ENCODE results near the gene CAPNS1.

Gene CAPNS1

GRCh38 chr19:36139473-36140303 is at the start of gene CAPNS1:
TSS of gene CAPNS1 (plus strand) at chr19:36140066. CDS start at chr19:36141012, 946 bp downstream.
- peaks cover 4% of the 10 kb centered on the region for H3K4me1 ChIP-seq
- peak within 1 kb of the TSS; percentile 98 for H3K4me3 ChIP-seq
- H3K9me3 ChIP-seq = no peaks in the 10 kb centered on the region
- no peaks in the 10 kb centered on the region for H3K27me3 ChIP-seq (ENCODE audit: low read depth)
- peak; percentile 93 to 97 for DNase-seq (ENCODE audit: low spot score in 2 of 2)
- peaks cover 20% of the 10 kb centered on the region for H3K36me3 ChIP-seq (replicated peaks)
- in situ Hi-C loops (cut with MboI; ENCODE audit: low sequenced_read_pairs) = no loop called here

- Histone ChIP-seq H3K4me3 (no peak overlapping the region), H3K27me3 (ENCODE audit: low read depth) (no peaks in the 10 kb centered on the region), H3K9me3 (no peaks in the 10 kb centered on the region), H3K4me1 (no peaks in the 10 kb centered on the region), H3K36me3 (replicated peaks) (peaks cover 80% of the 10 kb centered on the region)
- in situ Hi-C loops (cut with MboI; ENCODE audit: low sequenced_read_pairs) = no loop called here
- DNase-seq (ENCODE audit: low spot score in 2 of 2) = no peak
Measured at GRCh38 chr19:36090910-36091695, 48.8 kb upstream of the CAPNS1 start.

- no peak overlapping the region for H3K4me3 ChIP-seq
- in situ Hi-C loops (cut with MboI; ENCODE audit: low sequenced_read_pairs) = no loop called here
- H3K36me3 ChIP-seq (replicated peaks) = peaks cover 81% of the 10 kb centered on the region
Measured at GRCh38 chr19:36092566-36092965, 47.3 kb upstream of the CAPNS1 start.

GRCh38 chr19:36093146-36093662 is 46.7 kb upstream of the CAPNS1 start:
- no peaks in the 10 kb centered on the region for H3K27me3 ChIP-seq (ENCODE audit: low read depth)
- H3K4me1 ChIP-seq = no peaks in the 10 kb centered on the region
- no peak for DNase-seq (ENCODE audit: low spot score in 2 of 2)
- H3K9me3 ChIP-seq = no peaks in the 10 kb centered on the region
- peaks cover 79% of the 10 kb centered on the region for H3K36me3 ChIP-seq (replicated peaks)
- H3K4me3 ChIP-seq = no peak overlapping the region
- in situ Hi-C loops (cut with MboI; ENCODE audit: low sequenced_read_pairs) = no loop called here

More at GRCh38 chr19:36092566-36092965, 47.3 kb upstream of the CAPNS1 start:
- Histone ChIP-seq H3K27me3 (ENCODE audit: low read depth) (no peaks in the 10 kb centered on the region), H3K9me3 (no peaks in the 10 kb centered on the region), H3K4me1 (no peaks in the 10 kb centered on the region)
- DNase-seq (ENCODE audit: low spot score in 2 of 2) = no peak

GRCh38 chr19:36093687-36094086 is 46.2 kb upstream of the CAPNS1 start:
- no peak for DNase-seq (ENCODE audit: low spot score in 2 of 2)
- Histone ChIP-seq H3K27me3 (ENCODE audit: low read depth) (no peaks in the 10 kb centered on the region), H3K9me3 (no peaks in the 10 kb centered on the region), H3K4me3 (no peak overlapping the region), H3K36me3 (replicated peaks) (peaks cover 74% of the 10 kb centered on the region), H3K4me1 (no peaks in the 10 kb centered on the region)
- in situ Hi-C loops (cut with MboI; ENCODE audit: low sequenced_read_pairs) = no loop called here

GRCh38 chr19:36097036-36097435 is 42.8 kb upstream of the CAPNS1 start:
- in situ Hi-C loops (cut with MboI; ENCODE audit: low sequenced_read_pairs) = no loop called here
- no peak for DNase-seq (ENCODE audit: low spot score in 2 of 2)
- H3K4me3 ChIP-seq = no peak overlapping the region
- no peaks in the 10 kb centered on the region for H3K27me3 ChIP-seq (ENCODE audit: low read depth)
- no peaks in the 10 kb centered on the region for H3K9me3 ChIP-seq
- peaks cover 76% of the 10 kb centered on the region for H3K36me3 ChIP-seq (replicated peaks)
- no peaks in the 10 kb centered on the region for H3K4me1 ChIP-seq

- no peaks in the 10 kb centered on the region for H3K9me3 ChIP-seq
- in situ Hi-C loops (cut with MboI; ENCODE audit: low sequenced_read_pairs) = no loop called here
- peaks cover 78% of the 10 kb centered on the region for H3K36me3 ChIP-seq (replicated peaks)
Measured at GRCh38 chr19:36099166-36099785, 40.6 kb upstream of the CAPNS1 start.

GRCh38 chr19:36100476-36100875 is 39.4 kb upstream of the CAPNS1 start:
- Histone ChIP-seq H3K36me3 (replicated peaks) (peaks cover 80% of the 10 kb centered on the region), H3K4me3 (no peak overlapping the region), H3K9me3 (no peaks in the 10 kb centered on the region), H3K4me1 (no peaks in the 10 kb centered on the region), H3K27me3 (ENCODE audit: low read depth) (no peaks in the 10 kb centered on the region)
- no peak for DNase-seq (ENCODE audit: low spot score in 2 of 2)
- in situ Hi-C loops (cut with MboI; ENCODE audit: low sequenced_read_pairs) = no loop called here

More at GRCh38 chr19:36099166-36099785, 40.6 kb upstream of the CAPNS1 start:
- Histone ChIP-seq H3K4me1 (no peaks in the 10 kb centered on the region), H3K4me3 (no peak overlapping the region), H3K27me3 (ENCODE audit: low read depth) (no peaks in the 10 kb centered on the region)
- DNase-seq (ENCODE audit: low spot score in 2 of 2) = no peak

GRCh38 chr19:36101550-36102327 is 38.1 kb upstream of the CAPNS1 start:
- Histone ChIP-seq H3K4me3 (no peak overlapping the region), H3K36me3 (replicated peaks) (peaks cover 77% of the 10 kb centered on the region), H3K4me1 (no peaks in the 10 kb centered on the region), H3K27me3 (ENCODE audit: low read depth) (no peaks in the 10 kb centered on the region), H3K9me3 (no peaks in the 10 kb centered on the region)
- in situ Hi-C loops (cut with MboI; ENCODE audit: low sequenced_read_pairs) = no loop called here
- DNase-seq (ENCODE audit: low spot score in 2 of 2) = no peak

- no peaks in the 10 kb centered on the region for H3K9me3 ChIP-seq
- no peak for DNase-seq (ENCODE audit: low spot score in 2 of 2)
- H3K27me3 ChIP-seq (ENCODE audit: low read depth) = no peaks in the 10 kb centered on the region
- H3K36me3 ChIP-seq (replicated peaks) = peaks cover 69% of the 10 kb centered on the region
- H3K4me1 ChIP-seq = no peaks in the 10 kb centered on the region
- in situ Hi-C loops (cut with MboI; ENCODE audit: low sequenced_read_pairs) = no loop called here
- H3K4me3 ChIP-seq = no peak overlapping the region
Measured at GRCh38 chr19:36103040-36103626, 36.7 kb upstream of the CAPNS1 start.

- H3K4me3 ChIP-seq = no peak overlapping the region
- peaks cover 69% of the 10 kb centered on the region for H3K36me3 ChIP-seq (replicated peaks)
- H3K9me3 ChIP-seq = no peaks in the 10 kb centered on the region
- in situ Hi-C loops (cut with MboI; ENCODE audit: low sequenced_read_pairs) = no loop called here
- H3K27me3 ChIP-seq (ENCODE audit: low read depth) = no peaks in the 10 kb centered on the region
- no peaks in the 10 kb centered on the region for H3K4me1 ChIP-seq
- DNase-seq (ENCODE audit: low spot score in 2 of 2) = no peak
Measured at GRCh38 chr19:36103842-36104552, 35.9 kb upstream of the CAPNS1 start.

- Histone ChIP-seq H3K36me3 (replicated peaks) (peaks cover 48% of the 10 kb centered on the region), H3K4me3 (no peak overlapping the region), H3K27me3 (ENCODE audit: low read depth) (no peaks in the 10 kb centered on the region), H3K4me1 (no peaks in the 10 kb centered on the region), H3K9me3 (no peaks in the 10 kb centered on the region)
- in situ Hi-C loops (cut with MboI; ENCODE audit: low sequenced_read_pairs) = no loop called here
- no peak for DNase-seq (ENCODE audit: low spot score in 2 of 2)
Measured at GRCh38 chr19:36106441-36106840, 33.4 kb upstream of the CAPNS1 start.
